Keratinocyte (primary cell): Measurements from ENCODE around the gene ACAA1.

Experiments used
- EZH2 ChIP-seq: IDR thresholded peaks from one replicate; pipeline ENCODE4 v1.6.1; 2012; ENCODE audit warnings: inconsistent platforms, mild to moderate bottlenecking, low read length, moderate library complexity
- TF ChIP-seq, protein P1 (sequence below), 3 experiments: IDR thresholded peaks in 1 of 3; conservative IDR thresholded peaks in 1 of 3; optimal IDR thresholded peaks in 1 of 3; 2 replicates in 2 of 3; 3 replicates in 1 of 3; pipeline versions ENCODE3 to v1.5.1; 2011; ENCODE audit warnings: low read length in 3 of 3, mild to moderate bottlenecking in 3 of 3, moderate library complexity in 2 of 3, control low read depth in 1 of 3, inconsistent platforms in 1 of 3; ENCODE audit not compliant: insufficient read depth in 2 of 3; ENCODE audit errors: extremely low read depth in 1 of 3

DNA sequence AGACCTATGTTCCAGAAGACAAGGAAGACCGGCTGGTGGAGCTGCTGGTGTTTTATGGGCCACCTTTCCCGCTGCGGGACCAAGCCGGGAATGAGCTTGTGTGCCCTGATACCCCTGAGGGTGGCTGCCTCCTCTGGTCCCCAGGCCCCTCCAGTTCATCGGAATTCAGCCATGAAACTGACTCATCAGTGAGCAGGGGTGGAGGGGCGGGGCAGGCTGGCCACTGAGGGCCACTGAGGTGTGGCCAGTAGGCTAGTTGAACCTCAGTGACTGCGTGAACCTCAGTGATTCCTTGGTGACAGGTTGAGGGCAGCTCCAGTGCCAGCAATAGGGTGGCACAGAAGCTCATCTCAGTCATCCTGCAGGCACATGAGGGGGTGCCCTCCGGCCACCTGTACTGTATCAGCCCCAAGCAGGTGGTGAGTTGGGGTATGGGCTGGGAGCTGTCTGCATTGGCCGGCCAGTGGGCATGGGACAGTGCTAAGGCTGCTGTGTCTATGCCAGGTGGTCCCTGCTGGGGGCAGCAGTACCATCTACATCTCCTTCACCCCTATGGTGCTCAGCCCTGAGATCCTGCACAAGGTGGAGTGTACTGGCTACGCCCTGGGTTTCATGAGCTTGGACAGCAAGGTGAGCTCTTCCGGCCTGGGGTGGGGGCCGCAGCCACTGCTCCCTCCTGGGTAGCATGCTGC lies 20.3 kb downstream of the ACAA1 start:
- TF ChIP-seq, protein P1, sequence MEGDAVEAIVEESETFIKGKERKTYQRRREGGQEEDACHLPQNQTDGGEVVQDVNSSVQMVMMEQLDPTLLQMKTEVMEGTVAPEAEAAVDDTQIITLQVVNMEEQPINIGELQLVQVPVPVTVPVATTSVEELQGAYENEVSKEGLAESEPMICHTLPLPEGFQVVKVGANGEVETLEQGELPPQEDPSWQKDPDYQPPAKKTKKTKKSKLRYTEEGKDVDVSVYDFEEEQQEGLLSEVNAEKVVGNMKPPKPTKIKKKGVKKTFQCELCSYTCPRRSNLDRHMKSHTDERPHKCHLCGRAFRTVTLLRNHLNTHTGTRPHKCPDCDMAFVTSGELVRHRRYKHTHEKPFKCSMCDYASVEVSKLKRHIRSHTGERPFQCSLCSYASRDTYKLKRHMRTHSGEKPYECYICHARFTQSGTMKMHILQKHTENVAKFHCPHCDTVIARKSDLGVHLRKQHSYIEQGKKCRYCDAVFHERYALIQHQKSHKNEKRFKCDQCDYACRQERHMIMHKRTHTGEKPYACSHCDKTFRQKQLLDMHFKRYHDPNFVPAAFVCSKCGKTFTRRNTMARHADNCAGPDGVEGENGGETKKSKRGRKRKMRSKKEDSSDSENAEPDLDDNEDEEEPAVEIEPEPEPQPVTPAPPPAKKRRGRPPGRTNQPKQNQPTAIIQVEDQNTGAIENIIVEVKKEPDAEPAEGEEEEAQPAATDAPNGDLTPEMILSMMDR (optimal IDR thresholded peaks at IDR 0.05 in 1 of 3, IDR thresholded peaks at IDR 0.05 in 1 of 3, conservative IDR thresholded peaks at IDR 0.05 in 1 of 3; ENCODE audit: extremely low read depth in 1 of 3, insufficient read depth in 2 of 3, low read length in 3 of 3): no peak
- TF ChIP-seq EZH2: no peak
